HK-2 (cell line): ENCODE data around the gene KIF26B.

ENCODE experiments used
- DNase-seq: peaks from one replicate; pipeline ENCODE4 v3.0.0-alpha.2; 2018; ENCODE audit not compliant: unreplicated experiment

The KIF26B gene

DNA sequence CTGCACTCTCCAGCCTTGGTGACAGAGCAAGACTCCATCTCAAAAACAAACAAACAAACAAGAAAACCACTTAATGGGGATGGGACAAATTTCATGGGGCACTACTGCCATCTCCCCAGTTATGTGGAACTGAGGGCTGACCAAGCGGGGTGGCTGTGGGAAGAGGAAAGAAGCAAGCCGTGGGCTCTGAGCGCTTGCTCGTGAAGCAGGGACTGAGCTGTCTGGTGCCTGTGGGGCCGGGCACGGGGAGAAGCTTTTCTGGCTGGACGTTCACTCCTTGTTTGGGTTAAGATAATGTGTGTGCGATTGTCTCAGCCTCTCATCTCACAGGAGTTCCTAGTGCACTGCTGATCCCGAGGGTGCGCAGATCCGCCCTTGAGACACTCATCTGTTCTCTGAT, 22.0 kb upstream of the KIF26B start:
- no peak for DNase-seq

- DNase-seq: no peak
Measured at GRCh38 chr1:245133995-245134715, 20.6 kb upstream of the KIF26B start.

- DNase-seq: no peak
Measured at GRCh38 chr1:245142171-245142798, 12.5 kb upstream of the KIF26B start.

- DNase-seq: no peak
Measured at GRCh38 chr1:245142976-245143375, 11.8 kb upstream of the KIF26B start.

GRCh38 chr1:245143849-245144248, 10.9 kb upstream of the KIF26B start:
- DNase-seq: no peak

GRCh38 chr1:245148069-245148468, 6.7 kb upstream of the KIF26B start:
- DNase-seq: no peak

GRCh38 chr1:245148861-245149260, 5.9 kb upstream of the KIF26B start:
- no peak for DNase-seq

- peak; percentile 84 for DNase-seq
Measured at GRCh38 chr1:245153081-245153551, 1.7 kb upstream of the KIF26B start.

- DNase-seq: peak; percentile 65
Measured at GRCh38 chr1:245153552-245154428, 995 bp upstream of the KIF26B start.

DNA sequence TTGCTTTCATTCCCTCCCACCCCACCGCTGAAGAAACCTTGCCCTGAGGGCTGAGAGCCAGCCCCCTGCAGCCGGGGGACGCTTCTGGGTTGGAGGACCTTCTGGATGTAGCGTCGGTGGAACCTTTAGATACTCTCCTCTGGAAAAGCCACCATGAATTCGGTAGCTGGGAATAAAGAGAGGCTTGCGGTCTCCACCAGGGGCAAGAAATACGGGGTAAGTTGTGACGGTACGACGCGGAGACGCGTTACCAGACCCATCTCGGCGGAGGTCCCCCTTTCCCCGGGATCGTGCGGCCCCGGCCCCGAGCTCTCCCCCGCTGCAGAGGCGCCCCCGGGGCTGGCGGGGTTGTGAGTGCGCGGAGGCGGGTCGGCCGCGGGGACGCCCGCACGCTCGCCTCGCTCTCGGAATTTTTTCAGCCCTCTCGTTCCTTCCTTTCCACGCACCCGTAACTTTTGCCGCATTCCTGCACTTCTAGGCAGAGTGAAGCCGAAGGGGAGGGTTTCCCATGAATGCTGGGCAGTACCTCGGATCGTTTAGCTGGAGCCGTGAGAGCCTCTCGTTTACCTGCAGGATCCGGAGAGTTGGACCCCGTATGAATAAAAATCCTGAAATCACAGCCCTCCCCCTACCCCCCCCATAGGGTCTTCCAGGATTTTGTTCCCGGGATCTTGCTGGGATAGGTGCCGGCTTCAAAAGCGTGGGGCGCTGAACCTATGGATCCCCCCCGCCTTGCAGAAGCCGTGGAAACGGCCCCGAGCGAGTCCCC, 671 bp downstream of the KIF26B start:
- peak; percentile 62 for DNase-seq

GRCh38 chr1:245156041-245156735, 1.4 kb downstream of the KIF26B start:
- DNase-seq: peak; percentile 97

DNA sequence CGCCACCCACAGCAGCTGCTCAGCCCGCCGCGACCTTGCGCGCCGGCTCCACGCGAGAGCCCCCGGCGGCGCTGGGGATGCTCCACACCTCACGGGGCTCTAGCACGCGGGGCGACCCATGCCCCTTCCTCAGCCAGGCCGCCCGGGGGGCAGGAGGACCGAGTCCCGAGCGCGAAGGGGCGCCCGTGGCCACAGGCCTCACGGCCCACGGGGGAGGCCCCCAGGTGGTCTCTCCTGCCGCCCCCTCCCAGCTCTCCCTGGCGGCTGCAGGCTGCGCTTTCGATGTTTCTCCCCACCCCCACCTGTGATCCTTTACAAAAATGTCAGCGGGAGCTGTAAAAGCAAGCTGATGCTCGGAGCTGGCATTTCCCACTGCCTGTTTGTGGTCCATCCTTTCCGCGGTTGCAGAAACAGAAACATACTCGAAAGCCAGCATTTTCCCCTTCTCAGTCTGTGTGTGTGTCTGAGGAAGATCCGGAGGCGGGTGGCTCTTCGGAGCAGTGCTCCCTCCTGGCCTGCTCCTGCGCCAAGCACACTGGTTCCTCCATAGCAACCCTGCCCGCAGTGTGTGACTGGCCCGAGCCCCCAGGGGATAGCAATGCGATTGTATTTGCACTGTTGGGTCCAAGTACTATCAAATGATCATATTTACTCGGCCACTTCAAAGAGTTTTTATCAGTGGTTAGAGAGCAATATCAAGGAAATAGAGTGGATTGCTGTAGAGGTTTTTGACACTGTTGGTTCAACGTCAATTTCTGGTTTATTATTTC, 2.1 kb downstream of the KIF26B start:
- peak; percentile 37 for DNase-seq

- DNase-seq: no peak
Measured at GRCh38 chr1:245158913-245159312, 4.1 kb downstream of the KIF26B start.

GRCh38 chr1:245160288-245160687, 5.5 kb downstream of the KIF26B start:
- DNase-seq: no peak

DNA sequence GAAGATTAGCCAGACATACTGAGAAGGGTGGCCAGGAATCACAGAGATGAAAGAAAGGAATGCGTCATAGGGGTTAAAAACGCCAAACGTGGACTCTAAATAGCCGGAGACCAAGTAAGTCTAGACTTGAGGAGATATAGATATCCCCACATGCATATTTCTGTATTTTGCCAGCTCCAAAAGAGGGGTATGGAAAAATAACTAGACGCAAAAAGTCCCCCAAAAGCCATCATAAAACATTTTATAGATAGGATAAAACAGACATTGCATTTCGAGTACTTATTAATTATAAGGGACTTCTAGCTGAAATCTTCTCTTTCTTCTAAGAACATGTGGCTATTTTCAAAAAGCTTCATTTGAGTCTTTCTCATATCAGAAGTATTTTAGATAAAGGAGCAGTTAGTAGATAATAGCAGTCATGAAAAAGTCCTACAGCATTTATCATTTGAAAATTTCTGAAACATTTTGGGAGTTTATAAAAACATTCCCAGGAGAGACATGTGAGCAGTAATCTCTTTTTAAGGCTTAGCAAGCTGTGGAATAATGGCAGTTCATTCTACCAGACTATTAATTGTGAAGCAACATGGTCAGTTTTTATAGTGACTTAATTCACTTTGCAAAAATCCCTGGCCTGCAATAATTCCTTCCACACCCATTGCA, 6.1 kb downstream of the KIF26B start:
- DNase-seq: no peak

DNA sequence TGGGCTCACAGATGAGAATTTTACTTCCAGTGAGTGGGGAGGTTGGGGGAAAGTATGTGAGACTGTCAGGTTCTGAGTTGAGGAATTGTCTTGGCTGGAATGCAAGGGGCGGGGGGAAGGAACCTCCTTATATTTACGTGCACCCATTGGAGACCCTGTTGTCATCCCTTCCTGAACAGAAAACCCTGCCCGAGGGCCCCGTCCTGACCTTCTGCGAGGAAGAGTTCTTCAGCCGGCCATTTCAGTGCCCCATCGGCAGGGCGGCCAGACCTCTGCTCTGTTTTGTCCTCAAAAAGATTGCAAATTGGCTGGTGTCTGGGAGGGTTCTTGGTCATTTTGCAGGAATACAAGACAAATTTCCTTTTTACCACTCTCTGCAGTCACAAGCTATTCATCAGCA, 7.1 kb downstream of the KIF26B start:
- no peak for DNase-seq

- DNase-seq: no peak
Measured at GRCh38 chr1:245166471-245166885, 11.7 kb downstream of the KIF26B start.

- DNase-seq: no peak
Measured at GRCh38 chr1:245168086-245168485, 13.3 kb downstream of the KIF26B start.

DNA sequence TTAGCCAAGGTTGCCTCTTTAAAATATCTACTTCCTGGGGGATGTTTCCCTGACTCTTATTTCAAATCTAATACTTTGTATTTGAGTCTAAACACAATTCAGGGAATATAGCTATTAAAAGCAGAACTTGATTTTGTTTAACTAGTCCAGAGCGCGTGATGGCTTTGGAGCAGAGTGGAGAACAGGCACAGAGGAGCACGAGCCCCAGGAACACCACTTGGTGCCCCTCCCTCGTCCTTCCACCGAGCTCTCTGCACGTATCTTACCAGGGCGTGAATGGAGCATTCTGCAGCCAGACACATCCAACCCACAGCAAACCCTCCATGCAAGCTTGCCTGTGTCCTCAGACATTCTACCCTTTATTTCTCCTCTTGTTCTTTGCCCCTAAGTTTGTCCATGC, 14.1 kb downstream of the KIF26B start:
- no peak for DNase-seq

DNA sequence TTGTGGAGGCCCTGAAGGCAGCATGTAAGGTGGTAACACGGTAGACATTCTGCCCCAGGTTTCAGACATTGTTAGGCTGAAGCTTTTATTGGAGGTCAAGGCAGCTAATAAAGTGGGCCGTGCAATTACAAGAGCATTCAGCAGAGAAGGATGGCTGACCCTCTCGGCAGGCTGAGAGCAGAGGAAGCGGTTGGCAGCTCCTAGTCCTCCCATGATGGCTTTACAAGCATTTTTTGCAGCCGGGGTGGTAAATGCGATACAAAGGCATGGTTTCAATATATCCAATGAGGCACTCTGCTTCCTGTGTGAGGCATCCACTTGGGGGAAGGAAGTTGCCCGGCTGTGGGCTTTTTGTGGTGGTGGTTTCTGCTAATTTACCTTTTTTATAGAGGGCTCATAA, 14.6 kb downstream of the KIF26B start:
- DNase-seq: no peak
